GM10266 (cell line): ENCODE results near the gene CEP295NL.
A peak's percentile ranks its signal among the peaks of the same experiment; 100 is the strongest.

Source experiments
- DNase-seq: peaks from one replicate; pipeline ENCODE4 v3.0.0; 2012; ENCODE audit errors: extremely low spot score
- CTCF ChIP-seq: IDR thresholded peaks from 2 replicates; pipeline ENCODE4 v1.5.1; 2012; ENCODE audit warnings: mild to moderate bottlenecking, low read depth; ENCODE audit not compliant: control insufficient read depth, insufficient read depth; ENCODE audit errors: missing control alignments

The CEP295NL gene

GRCh38 chr17:78865682-78866390 is 37.2 kb downstream of the CEP295NL start:
- peak; percentile 72 for DNase-seq

GRCh38 chr17:78864117-78864516 is 38.9 kb downstream of the CEP295NL start:
- no peak for TF ChIP-seq CTCF
- DNase-seq = no peak

More at GRCh38 chr17:78865682-78866390, 37.2 kb downstream of the CEP295NL start:
- TF ChIP-seq CTCF = peak; percentile 91

- no peak for TF ChIP-seq CTCF
- DNase-seq = no peak
Measured at GRCh38 chr17:78862073-78863023, 40.7 kb downstream of the CEP295NL start.

- DNase-seq = no peak
- TF ChIP-seq CTCF = no peak
Measured at GRCh38 chr17:78861229-78861628, 41.8 kb downstream of the CEP295NL start.

- DNase-seq = no peak
- no peak for TF ChIP-seq CTCF
Measured at GRCh38 chr17:78859051-78859450, 44.0 kb downstream of the CEP295NL start.

GRCh38 chr17:78857266-78857665 is 45.7 kb downstream of the CEP295NL start:
- no peak for DNase-seq
- TF ChIP-seq CTCF = no peak
